ENCODE measurements around the gene WNK1.

The WNK1 gene

DNA sequence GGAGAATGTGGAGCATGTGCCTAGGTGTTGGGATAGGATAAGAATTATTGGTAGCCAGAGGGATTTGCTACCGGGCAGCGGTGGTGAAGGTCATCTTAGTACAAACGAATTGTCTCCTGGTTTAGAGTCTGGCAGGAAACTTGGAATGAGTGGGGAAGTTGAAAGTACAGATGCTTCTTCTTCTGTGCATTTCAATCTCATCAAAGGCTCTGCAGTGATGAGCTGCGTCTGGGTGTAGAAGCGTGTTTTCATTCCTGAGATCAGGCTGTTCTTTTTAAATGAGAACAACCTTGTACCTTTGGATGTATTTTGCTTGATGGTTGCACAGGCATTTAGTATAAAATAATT lies 2.1 kb downstream of the WNK1 start:
- TF ChIP-seq, protein P1, sequence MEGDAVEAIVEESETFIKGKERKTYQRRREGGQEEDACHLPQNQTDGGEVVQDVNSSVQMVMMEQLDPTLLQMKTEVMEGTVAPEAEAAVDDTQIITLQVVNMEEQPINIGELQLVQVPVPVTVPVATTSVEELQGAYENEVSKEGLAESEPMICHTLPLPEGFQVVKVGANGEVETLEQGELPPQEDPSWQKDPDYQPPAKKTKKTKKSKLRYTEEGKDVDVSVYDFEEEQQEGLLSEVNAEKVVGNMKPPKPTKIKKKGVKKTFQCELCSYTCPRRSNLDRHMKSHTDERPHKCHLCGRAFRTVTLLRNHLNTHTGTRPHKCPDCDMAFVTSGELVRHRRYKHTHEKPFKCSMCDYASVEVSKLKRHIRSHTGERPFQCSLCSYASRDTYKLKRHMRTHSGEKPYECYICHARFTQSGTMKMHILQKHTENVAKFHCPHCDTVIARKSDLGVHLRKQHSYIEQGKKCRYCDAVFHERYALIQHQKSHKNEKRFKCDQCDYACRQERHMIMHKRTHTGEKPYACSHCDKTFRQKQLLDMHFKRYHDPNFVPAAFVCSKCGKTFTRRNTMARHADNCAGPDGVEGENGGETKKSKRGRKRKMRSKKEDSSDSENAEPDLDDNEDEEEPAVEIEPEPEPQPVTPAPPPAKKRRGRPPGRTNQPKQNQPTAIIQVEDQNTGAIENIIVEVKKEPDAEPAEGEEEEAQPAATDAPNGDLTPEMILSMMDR (IDR thresholded peaks at IDR 0.05; ENCODE audit: insufficient read depth, low read depth, low read length, missing control alignments): no peak
- peak overlapping the region; percentile 95 for H3K4me3 ChIP-seq (ENCODE audit: low read length)
- DNase-seq (ENCODE audit: low read depth): no peak

DNA sequence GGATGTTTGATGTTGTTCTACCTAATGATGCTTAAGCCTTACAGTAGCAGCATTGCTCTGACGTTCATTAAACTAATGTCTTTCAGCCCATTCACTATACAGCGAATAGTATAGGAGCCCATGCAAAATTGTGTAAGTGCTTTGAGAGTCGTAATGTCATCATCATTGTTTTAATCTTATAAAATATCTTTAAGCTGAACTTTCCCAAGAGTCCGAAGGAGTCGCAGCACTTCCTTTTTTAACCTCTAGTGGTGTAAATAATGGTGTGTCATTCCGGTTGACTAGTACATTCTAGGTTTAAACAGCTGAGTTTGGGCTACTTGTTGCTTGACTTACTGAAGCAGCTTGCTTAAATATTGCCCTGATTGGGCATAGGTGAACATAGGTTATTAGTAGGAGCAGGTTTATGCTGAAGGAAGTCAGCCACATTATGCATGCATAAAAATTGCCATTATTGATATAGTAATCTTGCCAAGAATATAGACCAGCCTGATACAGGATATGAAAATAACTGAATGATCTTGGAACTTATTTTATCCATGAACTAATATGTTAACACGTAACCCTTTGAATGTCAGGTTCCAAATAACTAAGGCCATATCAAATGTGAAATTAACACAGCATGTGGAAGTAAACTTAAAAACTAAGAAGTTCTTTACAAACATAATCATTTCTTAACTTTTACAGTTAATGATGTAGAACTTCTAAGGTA lies 2.6 kb downstream of the WNK1 start:
- TF ChIP-seq, protein P1 (IDR thresholded peaks at IDR 0.05; ENCODE audit: insufficient read depth, low read depth, low read length, missing control alignments): peak; percentile 50
- DNase-seq (ENCODE audit: low read depth): peak; percentile 66
- peak overlapping the region; percentile 95 for H3K4me3 ChIP-seq (ENCODE audit: low read length)

DNA sequence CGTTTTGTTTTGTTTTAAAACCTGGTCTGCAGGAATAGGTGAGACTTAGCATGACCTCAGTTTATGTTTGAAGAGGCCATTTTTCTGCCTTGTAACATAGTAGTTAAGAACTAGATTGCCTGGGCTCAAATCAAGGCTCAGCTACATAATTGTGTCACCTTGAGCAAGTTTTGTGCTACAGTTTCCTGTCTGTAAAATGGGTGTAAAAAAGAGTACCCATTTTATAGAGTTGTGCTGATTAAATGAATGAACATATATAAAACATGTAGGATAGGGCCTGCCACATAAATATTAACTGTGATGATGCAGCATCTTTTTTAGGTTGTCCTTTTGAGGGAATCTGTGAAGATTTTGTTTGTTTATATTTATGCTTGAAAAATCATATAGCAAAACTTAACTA lies 7.2 kb downstream of the WNK1 start:
- peak overlapping the region; percentile 2 for H3K4me3 ChIP-seq (ENCODE audit: low read length)
- TF ChIP-seq, protein P1 (IDR thresholded peaks at IDR 0.05; ENCODE audit: insufficient read depth, low read depth, low read length, missing control alignments): no peak
- DNase-seq (ENCODE audit: low read depth): no peak

DNA sequence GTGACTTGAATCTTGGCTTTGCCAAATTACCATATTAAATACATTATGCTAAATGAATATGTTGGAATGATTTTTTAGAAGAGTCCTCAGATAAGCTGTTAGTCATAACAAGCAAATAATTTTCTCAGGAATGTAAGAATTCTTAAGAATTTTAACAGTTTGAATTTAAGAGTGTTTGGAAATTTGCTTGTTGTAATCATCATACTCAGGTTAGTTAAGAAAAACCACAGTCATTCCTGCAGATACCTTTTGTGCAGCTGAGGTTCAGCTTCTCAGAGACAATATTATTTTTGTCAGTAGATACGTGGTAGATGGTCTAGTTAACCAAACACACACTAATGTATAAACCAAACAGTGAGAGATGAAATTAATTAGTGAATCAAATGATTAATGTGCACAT lies 8.9 kb downstream of the WNK1 start:
- no peak for DNase-seq (ENCODE audit: low read depth)
- H3K4me3 ChIP-seq (ENCODE audit: low read length): no peak overlapping the region
- TF ChIP-seq, protein P1 (IDR thresholded peaks at IDR 0.05; ENCODE audit: insufficient read depth, low read depth, low read length, missing control alignments): no peak

DNA sequence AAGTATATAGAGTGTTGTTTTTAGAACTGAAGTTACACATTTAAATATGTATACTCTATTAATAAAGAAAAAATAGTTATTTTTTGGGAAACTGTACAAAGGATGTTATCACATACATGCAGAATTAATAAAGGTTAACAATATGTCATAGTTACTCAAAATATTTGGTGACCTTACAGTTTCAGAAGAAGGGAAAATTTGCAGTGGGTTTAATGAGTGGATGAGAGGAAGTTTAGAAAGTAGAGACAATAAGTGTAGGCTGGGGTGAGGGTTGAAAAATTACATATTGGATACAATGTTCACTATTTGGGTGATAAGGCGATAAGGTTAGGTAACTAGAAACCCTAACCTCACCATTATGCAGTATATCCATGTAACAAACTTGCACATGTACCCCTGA lies 13.5 kb downstream of the WNK1 start:
- no peak overlapping the region for H3K4me3 ChIP-seq (ENCODE audit: low read length)
- DNase-seq (ENCODE audit: low read depth): no peak
- TF ChIP-seq, protein P1 (IDR thresholded peaks at IDR 0.05; ENCODE audit: insufficient read depth, low read depth, low read length, missing control alignments): no peak

DNA sequence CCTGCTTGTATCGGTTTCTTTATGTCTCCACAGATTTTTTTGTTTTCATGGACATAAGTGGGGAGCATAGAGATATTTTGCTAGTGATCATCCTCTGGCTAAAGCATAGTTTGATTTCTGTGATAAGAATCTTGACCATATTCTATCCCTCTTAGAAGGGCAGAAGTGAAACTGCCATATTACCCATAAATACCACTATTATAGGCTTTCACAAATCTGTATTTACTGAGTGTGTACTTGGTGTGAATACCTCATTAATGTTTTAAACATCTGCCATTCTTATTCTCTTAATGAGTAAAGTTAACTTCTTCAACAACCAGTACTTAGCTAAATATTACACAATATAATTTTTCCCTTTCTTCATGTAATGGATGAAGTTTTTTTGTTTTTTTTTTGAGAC lies 16.1 kb downstream of the WNK1 start:
- H3K4me3 ChIP-seq (ENCODE audit: low read length): no peak overlapping the region
- DNase-seq (ENCODE audit: low read depth): no peak
- TF ChIP-seq, protein P1 (IDR thresholded peaks at IDR 0.05; ENCODE audit: insufficient read depth, low read depth, low read length, missing control alignments): no peak

DNA sequence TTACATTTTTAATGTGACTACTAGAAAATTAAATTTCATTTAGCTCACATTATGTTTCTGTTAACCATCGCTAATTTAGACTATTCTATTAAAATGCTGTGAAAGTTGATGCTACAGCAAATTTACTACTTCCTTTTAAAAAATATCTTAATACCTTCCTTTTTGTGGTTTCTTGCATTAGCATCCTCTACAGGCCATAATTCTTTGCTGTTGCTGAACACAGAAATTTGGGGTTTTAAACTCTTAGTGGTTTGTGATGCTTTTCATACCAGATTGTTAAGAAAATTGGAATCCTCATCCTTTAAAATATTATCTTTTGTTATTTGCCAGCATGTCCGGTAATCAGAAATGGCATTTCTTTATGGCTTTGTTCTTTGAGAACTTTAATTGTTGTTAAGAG lies 18.1 kb downstream of the WNK1 start:
- DNase-seq (ENCODE audit: low read depth): no peak
- TF ChIP-seq, protein P1 (IDR thresholded peaks at IDR 0.05; ENCODE audit: insufficient read depth, low read depth, low read length, missing control alignments): no peak
- no peak overlapping the region for H3K4me3 ChIP-seq (ENCODE audit: low read length)
